ENCODE measurements around the gene LRP5.
"Not testable (repeated sequence)": the region's sequence is repeated elsewhere in the genome, so short reads cannot be mapped to it uniquely, and the experiment has no call there.

The LRP5 gene

GRCh38 chr11:68471360-68472340 lies 159.3 kb downstream of the LRP5 start:
- Histone ChIP-seq H3K9ac (ENCODE audit: low read depth, low read length) (no peak overlapping the region), H3K9me3 (ENCODE audit: insufficient read depth, low read depth, low read length) (peaks cover 9% of the 10 kb centered on the region; the same call in 1 of the 2 replicates), H3K4me3 (ENCODE audit: low read length) (no peak overlapping the region), H3K27ac (ENCODE audit: low read depth, low read length) (no peak overlapping the region), H3K36me3 (ENCODE audit: insufficient read depth, low read length) (peaks cover 30% of the 10 kb centered on the region), H3K4me1 (ENCODE audit: insufficient read depth, low read length) (peaks cover 24% of the 10 kb centered on the region), H3K27me3 (ENCODE audit: insufficient read depth, low read length) (no peaks in the 10 kb centered on the region)
- 95% methylated on average over 17 of the region's 17 CpGs for WGBS

- Histone ChIP-seq H3K4me1 (ENCODE audit: insufficient read depth, low read length) (peaks cover 24% of the 10 kb centered on the region), H3K27me3 (ENCODE audit: insufficient read depth, low read length) (no peaks in the 10 kb centered on the region), H3K36me3 (ENCODE audit: insufficient read depth, low read length) (peaks cover 38% of the 10 kb centered on the region), H3K4me3 (ENCODE audit: low read length) (no peak overlapping the region), H3K9me3 (ENCODE audit: insufficient read depth, low read depth, low read length) (peaks cover 9% of the 10 kb centered on the region; the same call in 1 of the 2 replicates), H3K27ac (ENCODE audit: low read depth, low read length) (no peak overlapping the region), H3K9ac (ENCODE audit: low read depth, low read length) (no peak overlapping the region)
- 93% methylated on average over 2 of the region's 2 CpGs for WGBS
These were observed 160.4 kb downstream of the LRP5 start for GRCh38 chr11:68472778-68473177.

- no peak overlapping the region for H3K4me3 ChIP-seq (ENCODE audit: low read length)
- 96% methylated on average over 1 of the region's 1 CpG for WGBS
- no peak overlapping the region for H3K27ac ChIP-seq (ENCODE audit: low read depth, low read length)
- H3K27me3 ChIP-seq (ENCODE audit: insufficient read depth, low read length): no peaks in the 10 kb centered on the region
- H3K4me1 ChIP-seq (ENCODE audit: insufficient read depth, low read length): peaks cover 19% of the 10 kb centered on the region
- H3K36me3 ChIP-seq (ENCODE audit: insufficient read depth, low read length): peaks cover 39% of the 10 kb centered on the region
- H3K9me3 ChIP-seq (ENCODE audit: insufficient read depth, low read depth, low read length): peaks cover 9% of the 10 kb centered on the region; the same call in 1 of the 2 replicates
- H3K9ac ChIP-seq (ENCODE audit: low read depth, low read length): no peak overlapping the region
These were observed 161.3 kb downstream of the LRP5 start for GRCh38 chr11:68473693-68474092.

- H3K27me3 ChIP-seq (ENCODE audit: insufficient read depth, low read length); H3K4me3 ChIP-seq (ENCODE audit: low read length); H3K9ac ChIP-seq (ENCODE audit: low read depth, low read length); H3K27ac ChIP-seq (ENCODE audit: low read depth, low read length); H3K4me1 ChIP-seq (ENCODE audit: insufficient read depth, low read length); H3K9me3 ChIP-seq (ENCODE audit: insufficient read depth, low read depth, low read length): not testable (repeated sequence)
- WGBS: 96% methylated on average over 34 of the region's 34 CpGs
- H3K36me3 ChIP-seq (ENCODE audit: insufficient read depth, low read length): peaks cover 43% of the 10 kb centered on the region
These were observed 163.2 kb downstream of the LRP5 start for GRCh38 chr11:68475626-68476025.

- Histone ChIP-seq H3K27me3 (ENCODE audit: insufficient read depth, low read length) (no peaks in the 10 kb centered on the region), H3K4me3 (ENCODE audit: low read length) (no peak overlapping the region), H3K9me3 (ENCODE audit: insufficient read depth, low read depth, low read length) (0 out of 2 replicates have a peak, but pooled peaks cover 2% of the 10 kb centered on the region), H3K4me1 (ENCODE audit: insufficient read depth, low read length) (peaks cover 7% of the 10 kb centered on the region; the same call in 1 of the 2 replicates), H3K36me3 (ENCODE audit: insufficient read depth, low read length) (peaks cover 22% of the 10 kb centered on the region; the same call in 1 of the 2 replicates), H3K9ac (ENCODE audit: low read depth, low read length) (no peak overlapping the region), H3K27ac (ENCODE audit: low read depth, low read length) (no peak overlapping the region)
- no CpG with 5 or more reads among the region's 3 CpGs for WGBS
These were observed 167.0 kb downstream of the LRP5 start for GRCh38 chr11:68479390-68479789.

- 94% methylated on average over 2 of the region's 2 CpGs for WGBS
- Histone ChIP-seq H3K27me3 (ENCODE audit: insufficient read depth, low read length) (no peaks in the 10 kb centered on the region), H3K9ac (ENCODE audit: low read depth, low read length) (no peak overlapping the region), H3K27ac (ENCODE audit: low read depth, low read length) (no peak overlapping the region), H3K4me1 (ENCODE audit: insufficient read depth, low read length) (peaks cover 7% of the 10 kb centered on the region; the same call in 1 of the 2 replicates), H3K9me3 (ENCODE audit: insufficient read depth, low read depth, low read length) (no peaks in the 10 kb centered on the region), H3K4me3 (ENCODE audit: low read length) (no peak overlapping the region), H3K36me3 (ENCODE audit: insufficient read depth, low read length) (peaks cover 19% of the 10 kb centered on the region; the same call in 1 of the 2 replicates)
These were observed 167.8 kb downstream of the LRP5 start for GRCh38 chr11:68480193-68480592.

GRCh38 chr11:68480852-68481510 lies 168.6 kb downstream of the LRP5 start:
- peaks cover 7% of the 10 kb centered on the region; the same call in 1 of the 2 replicates for H3K4me1 ChIP-seq (ENCODE audit: insufficient read depth, low read length)
- H3K4me3 ChIP-seq (ENCODE audit: low read length): no peak overlapping the region
- no peaks in the 10 kb centered on the region for H3K9me3 ChIP-seq (ENCODE audit: insufficient read depth, low read depth, low read length)
- no peak overlapping the region for H3K27ac ChIP-seq (ENCODE audit: low read depth, low read length)
- no peaks in the 10 kb centered on the region for H3K27me3 ChIP-seq (ENCODE audit: insufficient read depth, low read length)
- H3K9ac ChIP-seq (ENCODE audit: low read depth, low read length): no peak overlapping the region
- WGBS: 76% methylated on average over 2 of the region's 3 CpGs
- peaks cover 19% of the 10 kb centered on the region; the same call in 1 of the 2 replicates for H3K36me3 ChIP-seq (ENCODE audit: insufficient read depth, low read length)

- H3K9ac ChIP-seq (ENCODE audit: low read depth, low read length): no peak overlapping the region
- H3K27me3 ChIP-seq (ENCODE audit: insufficient read depth, low read length): no peaks in the 10 kb centered on the region
- no peak overlapping the region for H3K4me3 ChIP-seq (ENCODE audit: low read length)
- H3K27ac ChIP-seq (ENCODE audit: low read depth, low read length): no peak overlapping the region
- no peaks in the 10 kb centered on the region for H3K9me3 ChIP-seq (ENCODE audit: insufficient read depth, low read depth, low read length)
- peaks cover 7% of the 10 kb centered on the region; the same call in 1 of the 2 replicates for H3K4me1 ChIP-seq (ENCODE audit: insufficient read depth, low read length)
- peaks cover 15% of the 10 kb centered on the region; the same call in 1 of the 2 replicates for H3K36me3 ChIP-seq (ENCODE audit: insufficient read depth, low read length)
- WGBS: 93% methylated on average over 6 of the region's 6 CpGs
These were observed 169.3 kb downstream of the LRP5 start for GRCh38 chr11:68481579-68482240.

GRCh38 chr11:68488623-68489022 lies 176.2 kb downstream of the LRP5 start:
- H3K27ac ChIP-seq (ENCODE audit: low read depth, low read length): no peak overlapping the region; the same call in 1 of the 2 replicates

GRCh38 chr11:68495220-68495729 lies 182.9 kb downstream of the LRP5 start:
- no peak overlapping the region for H3K27ac ChIP-seq (ENCODE audit: low read depth, low read length)
- no peaks in the 10 kb centered on the region for H3K27me3 ChIP-seq (ENCODE audit: insufficient read depth, low read length)
- H3K4me1 ChIP-seq (ENCODE audit: insufficient read depth, low read length): peaks cover 20% of the 10 kb centered on the region
- H3K36me3 ChIP-seq (ENCODE audit: insufficient read depth, low read length): no peaks in the 10 kb centered on the region
- no peak overlapping the region for H3K4me3 ChIP-seq (ENCODE audit: low read length)
- H3K9me3 ChIP-seq (ENCODE audit: insufficient read depth, low read depth, low read length): no peaks in the 10 kb centered on the region
- 92% methylated on average over 1 of the region's 3 CpGs for WGBS
- H3K9ac ChIP-seq (ENCODE audit: low read depth, low read length): no peak overlapping the region

More at GRCh38 chr11:68488623-68489022, 176.2 kb downstream of the LRP5 start:
- H3K27me3 ChIP-seq (ENCODE audit: insufficient read depth, low read length): no peaks in the 10 kb centered on the region
- no peaks in the 10 kb centered on the region for H3K36me3 ChIP-seq (ENCODE audit: insufficient read depth, low read length)
- H3K9ac ChIP-seq (ENCODE audit: low read depth, low read length): no peak overlapping the region
- H3K4me1 ChIP-seq (ENCODE audit: insufficient read depth, low read length): peaks cover 18% of the 10 kb centered on the region; the same call in 1 of the 2 replicates
- 96% methylated on average over 1 of the region's 1 CpG for WGBS
- no peaks in the 10 kb centered on the region for H3K9me3 ChIP-seq (ENCODE audit: insufficient read depth, low read depth, low read length)
- no peak overlapping the region for H3K4me3 ChIP-seq (ENCODE audit: low read length)
